Mesendoderm (in vitro differentiated cells): ENCODE data around the gene MAP7D1.
A peak's percentile ranks its signal among the peaks of the same experiment; 100 is the strongest.

Experiments used
- DNase-seq: peaks from one replicate; pipeline ENCODE4 v3.0.0; 2013
- H2AK5ac ChIP-seq: 2 replicates; pipeline ENCODE4 v1.6.1; 2013; ENCODE audit warnings: low read length, inconsistent platforms
- H2BK120ac ChIP-seq: 2 replicates; pipeline ENCODE4 v1.6.1; 2013; ENCODE audit warnings: low read depth, mild to moderate bottlenecking, low read length, moderate library complexity, mixed read lengths
- H2BK15ac ChIP-seq: replicated peaks from 2 replicates; pipeline ENCODE4 v1.6.1; 2013; ENCODE audit warnings: low read depth, mild to moderate bottlenecking, moderate library complexity
- H2BK5ac ChIP-seq: 2 replicates; pipeline ENCODE4 v1.6.1; 2013; ENCODE audit warnings: low read length, inconsistent platforms
- H3K18ac ChIP-seq: 2 replicates; pipeline ENCODE4 v1.6.1; 2013; ENCODE audit warnings: mild to moderate bottlenecking, low read length, mixed read lengths
- H3K23ac ChIP-seq: one replicate; pipeline ENCODE4 v1.6.1; 2013; ENCODE audit warnings: low read length
- H3K27ac ChIP-seq: 2 replicates; pipeline ENCODE4 v1.5.1; 2013; ENCODE audit warnings: low read depth, mild to moderate bottlenecking, inconsistent platforms, low read length, moderate library complexity
- H3K27me3 ChIP-seq: 2 replicates; pipeline ENCODE4 v1.6.1; 2013; ENCODE audit warnings: low read length, control low read depth, mild to moderate bottlenecking, inconsistent platforms; ENCODE audit not compliant: insufficient read depth, poor library complexity
- H3K36me3 ChIP-seq: 2 replicates; pipeline ENCODE4 v1.6.1; 2013; ENCODE audit warnings: low read length, inconsistent platforms; ENCODE audit not compliant: control insufficient read depth, insufficient read depth
- H3K4ac ChIP-seq: one replicate; pipeline ENCODE4 v1.6.1; 2013; ENCODE audit warnings: low read depth, mild to moderate bottlenecking, low read length, moderate library complexity
- H3K4me1 ChIP-seq: 2 replicates; pipeline ENCODE4 v1.6.1; 2013; ENCODE audit warnings: low read depth, low read length, inconsistent platforms; ENCODE audit not compliant: control insufficient read depth
- H3K4me2 ChIP-seq: 2 replicates; pipeline ENCODE4 v1.6.1; 2013; ENCODE audit warnings: low read length
- H3K4me3 ChIP-seq: 2 replicates; pipeline ENCODE4 v1.5.1; 2013; ENCODE audit warnings: mild to moderate bottlenecking, low read length
- H3K56ac ChIP-seq: one replicate; pipeline ENCODE4 v1.6.1; 2013; ENCODE audit warnings: low read length
- H3K79me1 ChIP-seq: 2 replicates; pipeline ENCODE4 v1.6.1; 2013; ENCODE audit warnings: low read length, inconsistent platforms
- H3K79me2 ChIP-seq: 2 replicates; pipeline ENCODE4 v1.6.1; 2013; ENCODE audit warnings: mild to moderate bottlenecking, low read length; ENCODE audit not compliant: control insufficient read depth, insufficient read depth
- H3K9ac ChIP-seq: 2 replicates; pipeline ENCODE4 v1.6.1; 2013; ENCODE audit warnings: low read length, inconsistent platforms
- H4K5ac ChIP-seq: one replicate; pipeline ENCODE4 v1.6.1; 2013; ENCODE audit warnings: low read length
- H4K8ac ChIP-seq: one replicate; pipeline ENCODE4 v1.6.1; 2013; ENCODE audit warnings: low read depth, mild to moderate bottlenecking, control low read depth, low read length, moderate library complexity
- WGBS: extraction: QIAGEN DNeasy Blood & Tissue Kit; methylation state at CpG from one replicate; pipeline ENCODE4 v1.1.7; 2013; ENCODE audit warnings: low lambda C conversion rate, missing lambda C conversion rate; ENCODE audit not compliant: insufficient coverage; ENCODE audit errors: extremely low coverage; 5-methylcytosine and 5-hydroxymethylcytosine counted together

The MAP7D1 gene

GRCh38 chr1:36160388-36160948, 4.5 kb downstream of the MAP7D1 start:
- H3K4me2 ChIP-seq: no peak overlapping the region
- H4K5ac ChIP-seq: no peak overlapping the region
- peak overlapping the region; percentile 74 for H3K27ac ChIP-seq
- H3K4me1 ChIP-seq: peaks cover 23% of the 10 kb centered on the region
- H3K79me2 ChIP-seq: peaks cover 64% of the 10 kb centered on the region
- H3K27me3 ChIP-seq: no peaks in the 10 kb centered on the region
- H2BK15ac ChIP-seq: no peak overlapping the region
- H3K4ac ChIP-seq: peak overlapping the region; percentile 89
- peak overlapping the region; percentile 89 for H3K56ac ChIP-seq
- peak overlapping the region; percentile 65 for H3K18ac ChIP-seq
- no CpG with 5 or more reads among the region's 4 CpGs for WGBS
- no peak for DNase-seq
- peaks cover 2% of the 10 kb centered on the region for H3K36me3 ChIP-seq
- H2BK120ac ChIP-seq: peak overlapping the region; percentile 54
- no peak overlapping the region for H3K4me3 ChIP-seq
- H3K23ac ChIP-seq: peak overlapping the region; percentile 66
- H3K9ac ChIP-seq: peak overlapping the region; percentile 86
- H4K8ac ChIP-seq: no peak overlapping the region
- H3K79me1 ChIP-seq: peaks cover 51% of the 10 kb centered on the region
- H2BK5ac ChIP-seq: peak overlapping the region; percentile 31
- H2AK5ac ChIP-seq: peak overlapping the region; percentile 91

- H2BK5ac ChIP-seq: peak overlapping the region; percentile 77
- H3K56ac ChIP-seq: peak overlapping the region; percentile 89
- H3K4me3 ChIP-seq: peak overlapping the region; percentile 44
- no peaks in the 10 kb centered on the region for H3K27me3 ChIP-seq
- H3K4ac ChIP-seq: peak overlapping the region; percentile 89
- peak overlapping the region; percentile 33 for H3K4me2 ChIP-seq
- H3K23ac ChIP-seq: peak overlapping the region; percentile 3
- H3K27ac ChIP-seq: peak overlapping the region; percentile 74
- H4K8ac ChIP-seq: no peak overlapping the region
- H3K9ac ChIP-seq: peak overlapping the region; percentile 86
- H3K18ac ChIP-seq: peak overlapping the region; percentile 65
- H3K79me2 ChIP-seq: peaks cover 64% of the 10 kb centered on the region
- no peak overlapping the region for H2BK15ac ChIP-seq
- H4K5ac ChIP-seq: no peak overlapping the region
- DNase-seq: peak; percentile 86
- H3K4me1 ChIP-seq: peaks cover 23% of the 10 kb centered on the region
- H3K36me3 ChIP-seq: peaks cover 2% of the 10 kb centered on the region
- no CpG with 5 or more reads among the region's 12 CpGs for WGBS
- no peak overlapping the region for H2AK5ac ChIP-seq
- no peak overlapping the region for H2BK120ac ChIP-seq
- H3K79me1 ChIP-seq: peaks cover 51% of the 10 kb centered on the region
These were observed 5.1 kb downstream of the MAP7D1 start for GRCh38 chr1:36160949-36161485.

GRCh38 chr1:36161641-36162531, 5.9 kb downstream of the MAP7D1 start:
- Histone ChIP-seq H3K9ac (peak overlapping the region; percentile 86), H2BK120ac (no peak overlapping the region), H3K79me1 (peaks cover 51% of the 10 kb centered on the region), H3K4me2 (peak overlapping the region; percentile 33), H2BK15ac (no peak overlapping the region), H2AK5ac (peak overlapping the region; percentile 58), H3K36me3 (peaks cover 2% of the 10 kb centered on the region), H3K4me1 (peaks cover 23% of the 10 kb centered on the region), H3K27me3 (no peaks in the 10 kb centered on the region), H3K4ac (no peak overlapping the region), H3K56ac (peak overlapping the region; percentile 89), H3K18ac (no peak overlapping the region), H4K8ac (no peak overlapping the region), H3K23ac (peak overlapping the region; percentile 85), H3K79me2 (peaks cover 64% of the 10 kb centered on the region), H4K5ac (no peak overlapping the region), H3K4me3 (no peak overlapping the region), H3K27ac (no peak overlapping the region), H2BK5ac (no peak overlapping the region)
- whole genome bisulfite sequencing: no CpG with 5 or more reads among the region's 14 CpGs
- DNase-seq: peak; percentile 80

- Histone ChIP-seq H2AK5ac (no peak overlapping the region), H4K8ac (no peak overlapping the region), H4K5ac (no peak overlapping the region), H3K27me3 (no peaks in the 10 kb centered on the region), H3K79me2 (peaks cover 63% of the 10 kb centered on the region), H3K27ac (no peak overlapping the region), H3K9ac (no peak overlapping the region), H3K56ac (no peak overlapping the region), H3K23ac (no peak overlapping the region), H2BK120ac (no peak overlapping the region), H3K4me1 (peaks cover 19% of the 10 kb centered on the region), H3K4me3 (no peak overlapping the region), H3K18ac (no peak overlapping the region), H2BK15ac (no peak overlapping the region), H3K79me1 (peaks cover 55% of the 10 kb centered on the region), H3K36me3 (peaks cover 2% of the 10 kb centered on the region), H3K4ac (no peak overlapping the region), H3K4me2 (no peak overlapping the region), H2BK5ac (no peak overlapping the region)
- no CpG with 5 or more reads among the region's 1 CpG for WGBS
- DNase-seq: no peak
These were observed 6.8 kb downstream of the MAP7D1 start for GRCh38 chr1:36162680-36163239.

GRCh38 chr1:36163426-36163825, 7.5 kb downstream of the MAP7D1 start:
- Histone ChIP-seq H4K5ac (no peak overlapping the region), H3K23ac (no peak overlapping the region), H2AK5ac (no peak overlapping the region), H3K56ac (no peak overlapping the region), H3K27me3 (no peaks in the 10 kb centered on the region), H3K18ac (no peak overlapping the region), H3K79me1 (peaks cover 55% of the 10 kb centered on the region), H3K36me3 (peaks cover 2% of the 10 kb centered on the region), H3K4me1 (peaks cover 17% of the 10 kb centered on the region), H3K4me2 (no peak overlapping the region), H2BK5ac (no peak overlapping the region), H3K4me3 (no peak overlapping the region), H3K79me2 (peaks cover 59% of the 10 kb centered on the region), H2BK15ac (no peak overlapping the region), H3K27ac (no peak overlapping the region), H4K8ac (no peak overlapping the region), H3K9ac (no peak overlapping the region), H3K4ac (no peak overlapping the region), H2BK120ac (no peak overlapping the region)
- no peak for DNase-seq
